HG03095 (cell line): ENCODE measurements around the gene CRACDL.

ENCODE experiments used
- ATAC-seq: cut with Tn5 transposase; IDR thresholded peaks from one replicate; pipeline ENCODE4 v1.9.1; 2021; ENCODE audit warnings: moderate library complexity; ENCODE audit not compliant: unreplicated experiment

The CRACDL gene

DNA sequence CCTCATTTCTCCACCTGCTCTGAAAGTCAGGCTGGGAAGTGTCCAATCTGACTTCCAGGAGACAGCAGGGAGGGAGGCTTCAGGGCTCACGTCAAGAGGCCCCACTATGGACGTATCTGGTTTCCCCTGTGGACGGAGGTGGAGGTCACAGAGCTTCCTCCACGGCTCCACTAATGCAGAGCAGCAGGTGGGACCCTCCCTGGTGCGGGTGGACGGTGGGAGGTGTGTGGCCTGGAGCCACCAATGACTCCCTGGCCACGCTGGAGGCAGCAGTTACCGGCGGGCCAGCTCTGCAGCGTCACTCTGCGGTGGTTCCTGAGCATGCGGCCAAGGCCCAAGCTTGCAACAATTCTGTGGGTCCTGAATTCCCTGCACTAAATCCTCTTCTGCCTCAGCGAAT lies 9.0 kb downstream of the CRACDL start:
- ATAC-seq = no peak

- no peak for ATAC-seq
Measured at GRCh38 chr2:98926601-98927000, 9.4 kb downstream of the CRACDL start.

DNA sequence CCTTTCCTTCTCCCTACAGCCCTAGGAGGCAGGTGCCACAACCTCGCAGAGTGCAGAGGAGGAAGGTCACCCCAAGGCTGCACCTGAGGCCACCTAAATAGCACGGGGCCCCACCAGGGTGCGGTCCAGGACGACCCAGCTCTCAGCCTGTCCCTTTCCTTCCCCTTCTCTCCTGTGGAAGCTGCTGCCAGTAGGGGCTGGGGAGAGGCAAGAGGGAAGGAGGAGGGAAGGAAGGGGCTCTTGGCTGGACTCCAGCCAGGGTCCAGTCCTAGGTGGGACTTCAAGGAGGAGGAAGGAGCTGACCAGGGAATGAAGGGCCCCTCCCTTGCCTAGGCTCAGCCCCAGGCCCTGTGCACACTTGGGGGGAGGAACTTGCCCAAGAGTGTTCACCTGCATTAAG lies 11.1 kb downstream of the CRACDL start:
- ATAC-seq = no peak

DNA sequence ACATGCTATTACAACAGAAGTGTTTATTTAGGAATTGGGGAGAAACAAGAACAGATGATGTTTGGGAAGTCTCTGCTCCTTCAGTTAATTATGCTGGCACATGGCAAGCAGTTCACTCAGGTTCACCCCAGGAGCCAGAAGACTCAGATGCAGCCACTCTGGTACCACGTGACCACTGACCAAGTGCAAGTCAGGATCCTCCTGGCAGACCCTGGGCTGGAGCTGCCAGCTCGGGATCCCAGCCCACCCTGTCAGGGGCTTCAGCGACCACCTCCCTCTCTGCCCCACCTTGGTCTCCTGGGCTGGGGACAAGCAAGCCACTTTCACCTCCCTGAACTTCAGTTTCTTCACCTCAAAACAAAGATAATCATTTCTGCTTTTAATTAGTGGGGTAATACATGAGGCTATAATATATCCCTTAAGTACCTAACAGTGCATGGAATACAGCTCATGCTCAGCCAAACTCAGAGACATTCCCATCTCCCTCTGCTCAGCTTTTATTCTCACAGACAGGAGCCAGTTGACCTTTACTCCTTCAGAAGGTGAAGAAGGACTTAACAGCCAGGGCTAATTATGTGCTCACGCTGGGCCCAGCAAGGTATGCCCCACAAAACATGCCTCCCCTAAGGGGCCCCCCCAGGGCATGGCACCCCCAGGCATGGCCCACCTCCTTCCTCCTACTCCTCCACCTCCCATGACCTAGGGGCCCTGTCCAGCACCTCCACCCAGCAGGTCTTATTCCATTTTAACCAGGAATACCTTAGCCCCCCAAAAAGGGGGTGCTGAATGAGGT lies 11.8 kb downstream of the CRACDL start:
- ATAC-seq = no peak

- no peak for ATAC-seq
Measured at GRCh38 chr2:98923244-98923940, 12.6 kb downstream of the CRACDL start.

DNA sequence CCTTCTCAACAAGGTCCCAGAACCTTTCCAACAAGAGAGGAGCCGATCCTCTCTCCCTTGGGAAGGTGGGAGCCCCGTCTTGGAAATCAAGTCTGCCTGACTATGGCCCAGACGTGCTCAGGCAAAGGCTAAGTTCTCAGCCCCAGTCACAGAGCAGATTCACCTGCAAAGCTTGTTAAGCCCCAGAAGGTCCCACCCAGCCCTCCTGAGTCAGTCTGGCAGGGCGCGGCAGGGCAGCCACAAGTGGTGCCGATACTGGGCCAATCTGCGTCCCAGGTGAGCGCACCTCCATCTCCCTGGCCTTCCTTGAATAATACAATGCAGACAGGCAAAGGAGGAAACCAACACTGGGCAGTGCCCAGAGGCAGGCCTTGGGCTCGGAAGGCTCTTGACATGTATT lies 15.0 kb downstream of the CRACDL start:
- ATAC-seq = no peak

GRCh38 chr2:98917031-98917471 lies 19.0 kb downstream of the CRACDL start:
- ATAC-seq = no peak

GRCh38 chr2:98915751-98916358 lies 20.2 kb downstream of the CRACDL start:
- ATAC-seq = no peak

DNA sequence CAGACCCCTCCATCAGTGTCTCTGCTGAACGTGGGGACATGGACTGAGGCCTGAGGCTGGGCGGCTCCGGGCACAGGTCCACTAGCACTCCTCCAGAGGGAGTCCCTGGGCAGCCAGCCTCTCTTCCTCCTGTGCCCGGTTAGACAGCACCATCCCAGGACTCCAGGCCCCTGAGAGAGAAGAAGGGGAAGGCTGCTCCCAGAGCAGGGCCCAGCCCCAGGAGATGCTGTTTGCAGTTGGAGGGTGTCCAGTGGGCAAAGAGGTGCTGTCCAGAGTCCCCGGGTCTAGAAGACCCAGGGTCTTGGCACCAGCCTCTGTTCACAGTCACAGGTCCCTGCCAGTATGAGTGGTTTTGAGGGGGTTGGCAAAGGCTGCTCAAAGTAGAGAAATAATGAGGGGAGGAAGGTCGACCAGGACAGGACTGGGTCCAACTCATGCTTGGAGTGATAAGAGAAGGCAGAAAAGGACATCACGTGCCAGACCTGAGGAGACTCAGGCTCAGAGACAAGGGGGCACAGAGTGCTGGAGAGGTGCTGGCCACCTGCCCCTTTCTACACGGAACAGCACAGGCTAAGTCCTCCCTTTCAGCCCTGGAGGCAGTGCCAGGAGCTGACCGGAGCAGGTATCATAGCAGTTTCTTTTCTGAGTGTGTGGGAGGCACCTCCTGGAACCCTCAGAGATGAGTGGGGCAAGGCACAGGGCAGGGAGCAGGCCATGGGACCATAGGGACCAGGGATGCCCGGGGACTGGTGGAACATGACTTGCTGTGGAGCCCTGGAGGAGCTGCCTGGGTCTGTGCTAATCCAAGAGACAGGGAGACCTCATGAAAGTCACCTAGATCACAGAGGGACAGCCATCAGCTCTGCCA lies 21.1 kb downstream of the CRACDL start:
- no peak for ATAC-seq

DNA sequence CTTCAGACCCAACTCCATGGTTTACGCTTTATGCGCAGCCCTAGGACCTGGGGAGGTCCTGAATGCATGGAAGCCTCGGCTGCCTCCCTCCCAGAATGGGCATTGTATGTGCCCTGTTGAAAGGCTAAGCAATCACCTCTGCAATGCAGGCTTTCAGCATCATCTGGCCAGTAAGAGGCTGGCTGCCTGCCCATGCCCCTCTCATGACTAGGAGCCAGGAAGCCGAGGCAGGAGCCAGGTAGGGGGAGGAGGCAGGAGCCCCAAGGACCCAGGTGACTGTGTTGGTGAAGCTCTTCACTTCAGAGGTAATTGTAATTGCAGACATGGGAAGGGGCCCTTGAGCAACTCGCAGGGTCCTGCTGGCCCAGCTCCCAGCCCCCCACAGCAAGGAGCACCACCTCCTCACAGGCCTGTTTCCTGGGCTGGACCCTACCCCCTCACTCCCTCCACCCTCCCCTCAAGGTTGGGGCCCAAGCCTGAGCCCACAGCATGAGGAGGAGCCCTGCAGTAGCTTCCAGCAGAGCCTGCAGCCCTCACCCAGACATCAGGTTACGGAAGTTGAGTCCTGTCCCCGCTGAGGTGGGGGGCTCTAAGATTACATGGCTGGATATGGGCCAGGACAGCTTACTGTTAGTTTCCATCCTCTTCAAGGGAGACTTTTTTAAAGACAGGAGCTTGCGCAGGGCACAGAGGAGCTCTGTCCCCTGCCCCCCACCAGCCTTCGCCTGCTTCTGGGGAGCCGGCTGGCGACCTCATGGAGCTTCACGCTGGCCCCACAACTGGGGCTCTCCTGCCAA lies 21.9 kb downstream of the CRACDL start:
- ATAC-seq = no peak

DNA sequence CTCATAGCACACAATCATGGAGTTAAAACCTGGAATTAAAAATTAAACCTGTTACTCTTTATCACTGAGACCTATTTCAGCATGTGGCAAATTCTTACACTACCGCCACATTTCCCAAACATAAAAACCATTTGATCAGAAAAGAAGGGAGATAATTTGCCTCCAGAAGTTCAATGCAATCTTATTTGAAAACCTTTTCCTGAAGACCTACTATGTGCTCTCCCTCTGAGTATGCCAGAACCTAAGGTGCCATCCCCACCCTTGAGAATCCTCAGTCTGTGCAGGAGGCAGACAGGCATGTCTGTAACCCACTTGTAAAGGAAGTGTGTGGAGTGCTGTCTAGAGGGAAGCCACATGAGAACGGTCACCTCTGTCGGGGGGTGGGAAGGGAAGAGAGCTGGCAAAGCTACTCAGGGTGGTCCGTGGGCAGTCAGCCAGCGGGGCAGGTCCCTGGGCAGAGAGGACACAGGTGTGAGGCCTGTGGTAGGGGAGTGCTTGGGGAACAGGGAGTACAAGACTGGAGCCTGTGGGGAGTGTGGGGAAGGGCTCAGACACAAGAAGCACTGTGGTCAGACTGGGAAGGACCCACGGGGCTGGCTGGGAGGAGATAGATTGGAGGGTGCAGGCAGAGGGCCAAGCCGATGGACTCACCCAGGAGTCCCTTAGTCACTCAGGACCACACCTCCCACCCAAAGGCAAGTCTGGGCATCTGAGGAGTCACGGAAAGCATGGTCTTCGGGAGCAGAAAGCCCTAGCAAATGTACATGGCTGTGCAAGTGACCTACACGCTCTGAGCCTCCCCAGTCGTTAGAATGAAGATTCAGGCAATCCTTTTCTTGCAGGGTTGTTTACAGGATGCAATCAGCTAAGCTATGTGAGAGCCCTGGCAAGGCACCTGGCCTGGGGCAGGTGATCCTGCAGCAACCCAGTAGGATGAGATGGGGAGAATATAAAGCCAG lies 22.8 kb downstream of the CRACDL start:
- ATAC-seq = no peak

GRCh38 chr2:98912221-98912851 lies 23.7 kb downstream of the CRACDL start:
- ATAC-seq = no peak

DNA sequence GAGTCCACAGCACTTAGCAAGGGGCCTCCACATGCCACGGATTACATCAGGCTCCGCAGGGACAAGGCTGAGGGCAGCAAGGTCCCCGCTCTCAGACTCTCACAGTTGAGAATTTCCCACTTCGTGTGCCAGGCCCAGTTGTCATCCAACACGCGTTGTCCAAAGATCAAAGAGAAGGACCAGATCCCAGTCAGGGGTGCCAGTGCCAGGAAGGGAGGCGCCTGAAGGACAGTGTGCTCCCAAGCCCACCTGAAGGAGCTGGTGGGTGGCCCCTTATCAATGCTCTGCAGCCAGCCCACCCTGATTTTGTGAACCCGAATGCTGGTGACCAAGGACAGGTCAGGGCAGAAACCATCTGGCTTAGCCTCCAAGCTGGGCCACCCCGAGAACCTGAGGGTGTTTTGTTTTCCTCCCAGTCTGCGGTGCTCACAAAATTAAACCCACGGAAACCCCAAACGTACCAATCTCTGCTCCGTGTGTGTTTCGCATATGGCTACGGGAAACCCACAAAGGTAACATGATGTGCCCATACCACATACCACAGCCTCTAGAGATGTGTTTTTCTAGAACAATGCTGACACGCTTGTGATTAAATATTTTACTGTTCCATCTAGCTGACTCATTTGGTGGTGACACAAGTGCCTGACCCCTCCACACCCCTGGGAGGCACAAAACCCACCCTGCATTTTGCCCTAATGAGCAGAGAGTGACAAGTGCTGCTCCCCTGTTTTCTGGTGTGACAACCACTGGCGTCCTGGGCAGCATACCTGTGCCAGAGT lies 24.5 kb downstream of the CRACDL start:
- no peak for ATAC-seq

DNA sequence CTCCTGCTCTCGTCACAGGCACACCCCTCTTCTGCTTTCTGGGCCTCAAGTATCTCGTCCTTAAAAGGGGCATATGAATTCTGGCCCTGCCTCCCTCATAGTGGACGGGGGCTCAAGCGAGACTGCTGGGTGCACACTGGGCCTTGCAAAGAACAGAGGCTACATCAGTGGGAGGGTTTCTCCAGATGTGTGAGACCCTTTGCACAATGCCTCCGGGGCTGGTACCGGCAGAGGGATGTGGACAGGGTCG lies 25.0 kb downstream of the CRACDL start:
- ATAC-seq = no peak

DNA sequence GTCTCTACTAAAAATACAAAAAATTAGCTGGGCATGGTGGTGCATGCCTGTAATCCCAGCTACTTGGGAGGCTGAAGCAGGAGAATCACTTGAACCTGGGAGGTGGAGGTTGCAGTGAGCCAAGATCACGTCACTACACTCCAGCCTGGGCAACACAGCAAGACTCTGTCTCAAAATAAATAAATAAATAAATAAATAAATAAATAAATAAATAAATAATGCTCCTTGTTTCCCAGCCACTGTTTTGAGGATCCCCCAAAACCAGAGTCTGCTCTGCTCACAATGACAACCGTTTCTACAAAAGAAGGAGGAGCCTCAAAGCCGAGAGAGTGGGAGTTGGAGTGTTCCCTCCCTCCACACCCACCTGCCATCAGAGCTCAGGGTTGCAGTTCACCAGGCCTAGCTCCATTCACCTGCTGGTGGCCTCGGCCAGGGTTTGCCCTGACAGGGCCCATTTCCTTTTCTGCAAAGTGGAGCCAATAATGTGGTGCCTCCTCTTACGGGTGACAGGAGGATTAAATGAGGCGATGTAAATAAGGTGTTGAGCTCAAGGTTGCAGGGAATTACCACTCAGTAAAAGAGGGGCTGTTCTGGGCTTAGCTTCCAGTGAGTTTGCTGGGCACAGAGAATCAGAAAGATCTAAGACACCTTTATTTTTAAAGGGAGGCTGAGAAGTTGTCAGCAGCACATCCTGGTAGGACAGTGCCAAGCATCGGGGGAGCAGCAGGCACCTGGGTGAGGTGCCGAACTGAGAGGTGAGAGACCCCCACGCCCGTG lies 25.5 kb downstream of the CRACDL start:
- no peak for ATAC-seq

DNA sequence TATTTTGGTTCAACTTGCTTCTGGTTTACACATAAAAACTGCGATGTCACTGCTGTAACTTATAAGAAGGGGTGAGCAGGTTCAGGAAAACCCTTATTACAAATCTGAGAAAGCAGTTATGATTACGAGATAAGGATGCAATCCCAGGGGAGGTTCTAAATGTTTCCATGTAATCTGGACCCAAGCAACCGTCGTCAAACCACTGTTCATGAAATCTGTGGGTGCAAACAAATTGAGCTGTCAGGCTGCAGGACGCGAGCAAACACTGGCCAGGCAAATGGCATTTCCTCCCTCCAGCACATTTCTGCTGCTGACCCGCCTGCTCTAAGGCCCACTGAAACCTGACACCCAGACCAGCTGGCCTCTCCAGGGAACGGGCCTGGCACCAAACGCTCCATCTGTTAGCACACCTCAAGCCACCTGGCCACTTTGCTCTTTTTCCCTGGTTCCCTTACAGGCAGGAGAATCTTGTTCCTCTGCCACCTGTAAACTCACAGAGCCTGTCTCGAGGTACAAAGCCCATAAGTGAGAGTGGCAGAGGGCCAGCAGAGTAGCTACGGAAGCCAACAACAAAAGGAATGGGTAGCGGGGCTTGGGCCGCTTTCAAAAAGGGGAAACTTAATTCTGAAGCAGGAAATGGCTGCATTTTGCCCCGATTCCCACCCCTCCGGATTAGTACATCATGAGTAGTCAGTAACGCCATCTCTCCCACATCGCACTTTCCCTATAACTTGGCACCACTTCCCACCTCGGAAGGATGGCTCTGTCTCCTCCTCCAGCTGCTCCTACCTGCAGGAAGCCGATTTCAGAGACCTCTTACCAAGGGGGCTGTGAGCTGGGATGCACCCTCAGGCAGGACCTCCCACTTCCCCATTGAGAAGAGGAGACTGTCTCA lies 26.5 kb downstream of the CRACDL start:
- ATAC-seq = no peak
